ENCODE data around the gene MRPL24. TPM values are rescaled to one million over a fixed set of nuclear protein-coding genes. Genes with fewer than 3 reads are reported as not detected.

The MRPL24 gene
- total and polyA plus RNA-seq, 2 of the 13 experiments (the other 11 are each of a cell fraction or from before 2014, with no cell fraction given), result 38.1 to 42.9 TPM

- POLR2A ChIA-PET, result no interaction called here
- DNase-seq (ENCODE audit: low spot score) (no peak), FAIRE-seq (no peak), ATAC-seq (no peak)
- in situ Hi-C loops (cut with HindIII; ENCODE audit: extremely low pct_ligation_motif_present, low pct_unique_long_range_greater_than_20kb) (loop anchor here (10.0 kb wide), 2 partner anchors 168 to 228 kb away; partner anchors contain the start of genes LRRC71 and NTRK1), intact Hi-C loops (cut with micrococcal nuclease; ENCODE audit: unreplicated experiment) (no loop called here)
- Histone ChIP-seq H4K20me1 (ENCODE audit: insufficient read depth, low read length) (no peaks in the 10 kb centered on the region), H2AFZ (ENCODE audit: low read length) (no peak overlapping the region), H3K4me1 (ENCODE audit: insufficient read depth, low read length) (peaks cover 28% of the 10 kb centered on the region), H3K27ac (ENCODE audit: extremely low read length, insufficient read depth, low read length) (no peak overlapping the region), H3K36me3 (replicated peaks in 1 of 2; ENCODE audit: control insufficient read depth in 1 of 2, insufficient read depth in 2 of 2, low read length in 2 of 2) (no peaks in the 10 kb centered on the region), H3K79me2 (ENCODE audit: insufficient read depth, low read length) (no peaks in the 10 kb centered on the region), H3K27me3 (ENCODE audit: control insufficient read depth in 1 of 2, insufficient read depth in 2 of 2, low read length in 2 of 2) (peaks cover 7 to 51% of the 10 kb centered on the region in 2 experiments; a peak in 4 of 5 replicates), H3K9ac (ENCODE audit: insufficient read depth, low read depth, low read length) (no peak overlapping the region), H3K4me2 (ENCODE audit: low read depth, low read length) (no peak overlapping the region), H3K9me3 (ENCODE audit: low read length) (no peaks in the 10 kb centered on the region), H3K4me3 (replicated peaks in 1 of 3; ENCODE audit: insufficient read depth in 1 of 3, low read depth in 2 of 3, low read length in 3 of 3) (no peak overlapping the region)
- BruUV-seq (replicated peaks), result no TSS peak
- WGBS (ENCODE audit: low lambda C conversion rate), result 46% methylated on average over 8 of the region's 8 CpGs
- CTCF ChIA-PET (ENCODE audit: low intra/inter-chr PET ratio, low total read pairs), result no interaction called here
- TF ChIP-seq ARID4A (CRISPR knock-in tag; IDR thresholded peaks at IDR 0.05; ENCODE audit: borderline replicate concordance) (no peak), TFAP4 (IDR thresholded peaks at IDR 0.05; ENCODE audit: borderline replicate concordance, low read depth) (no peak), YEATS2 (CRISPR knock-in tag; IDR thresholded peaks at IDR 0.05; ENCODE audit: borderline replicate concordance) (no peak), ZFP41 (CRISPR knock-in tag; IDR thresholded peaks at IDR 0.05; ENCODE audit: borderline replicate concordance) (no peak), RFX3 (CRISPR knock-in tag; IDR thresholded peaks at IDR 0.05) (no peak), RARG (CRISPR knock-in tag; IDR thresholded peaks at IDR 0.05; ENCODE audit: low read depth) (no peak), SIX1 (CRISPR knock-in tag; IDR thresholded peaks at IDR 0.05; ENCODE audit: borderline replicate concordance) (no peak), ADNP (CRISPR knock-in tag; IDR thresholded peaks at IDR 0.05) (no peak), ZFP37 (CRISPR knock-in tag; IDR thresholded peaks at IDR 0.05; ENCODE audit: borderline replicate concordance) (no peak), PHF8 (CRISPR knock-in tag; IDR thresholded peaks at IDR 0.05) (no peak), ZNF703 (CRISPR knock-in tag; IDR thresholded peaks at IDR 0.05; ENCODE audit: borderline replicate concordance) (no peak), RELA (CRISPR knock-in tag; IDR thresholded peaks at IDR 0.05) (no peak), SNAPC5 (CRISPR knock-in tag; IDR thresholded peaks at IDR 0.05; ENCODE audit: borderline replicate concordance) (no peak), FOXO1 (CRISPR knock-in tag; IDR thresholded peaks at IDR 0.05) (no peak), ZNF713 (CRISPR knock-in tag; IDR thresholded peaks at IDR 0.05) (no peak), CBX2 (IDR thresholded peaks at IDR 0.05; ENCODE audit: low read depth, low read length) (no peak), CBX2 (CRISPR knock-in tag; IDR thresholded peaks at IDR 0.05; ENCODE audit: low read depth) (no peak)
These were observed 44.1 kb downstream of the MRPL24 start for GRCh38 chr1:156696755-156697154.

Measured in HepG2 (cell line).